CD14-positive monocyte (primary cell): ENCODE results near the gene CDC7. TPM values are rescaled to one million over a fixed set of nuclear protein-coding genes. Genes with fewer than 3 reads are reported as not detected.

Experiments used
- DNase-seq, 3 donors: peaks; one replicate each; pipeline ENCODE4 v3.0.0-alpha.2; 2011 to 2022
- H2AFZ ChIP-seq: 2 replicates; pipeline ENCODE4 v1.6.0; 2012; ENCODE audit warnings: mild to moderate bottlenecking, low read depth, low read length, inconsistent platforms; ENCODE audit not compliant: insufficient read depth, poor library complexity, severe bottlenecking
- H3K27ac ChIP-seq, 2 donors: 1 replicate in 1 of 2; 2 replicates in 1 of 2; pipeline ENCODE4 v1.5.1; 2012 to 2013; ENCODE audit warnings: low read length in 2 of 2, control low read depth in 1 of 2, inconsistent platforms in 1 of 2, low read depth in 1 of 2, mild to moderate bottlenecking in 1 of 2
- H3K27me3 ChIP-seq, 2 donors: one replicate each; pipeline versions ENCODE4 v1.6.0 to v1.6.1; 2011 to 2013; ENCODE audit warnings: low read length in 2 of 2; ENCODE audit not compliant: control insufficient read depth in 2 of 2, insufficient read depth in 2 of 2
- H3K36me3 ChIP-seq, 2 donors: replicated peaks in 1 of 2; 1 replicate in 1 of 2; 2 replicates in 1 of 2; pipeline versions ENCODE4 v1.5.1 to v1.6.1; 2012 to 2013; ENCODE audit warnings: low read length in 2 of 2, control low read depth in 1 of 2, inconsistent platforms in 1 of 2, mild to moderate bottlenecking in 1 of 2; ENCODE audit not compliant: insufficient read depth in 2 of 2, control insufficient read depth in 1 of 2
- H3K4me1 ChIP-seq, 2 donors: 1 replicate in 1 of 2; 2 replicates in 1 of 2; pipeline versions ENCODE4 v1.5.1 to v1.6.1; 2012 to 2013; ENCODE audit warnings: low read length in 2 of 2, control low read depth in 1 of 2, inconsistent platforms in 1 of 2, mild to moderate bottlenecking in 1 of 2, moderate library complexity in 1 of 2; ENCODE audit not compliant: insufficient read depth in 2 of 2, control insufficient read depth in 1 of 2
- H3K4me2 ChIP-seq: replicated peaks from 2 replicates; pipeline ENCODE3; 2012; ENCODE audit warnings: low read length, moderate library complexity, mild to moderate bottlenecking; ENCODE audit not compliant: poor library complexity, severe bottlenecking; ENCODE audit errors: extremely low read depth
- H3K4me3 ChIP-seq, 3 experiments: fragments of 200-600 bp in 1 of 3; sonication (generic) in 1 of 3; replicated peaks in 1 of 3; 1 replicate in 2 of 3; 2 replicates in 1 of 3; pipeline ENCODE4 v1.5.1; 2011 to 2013; ENCODE audit warnings: low read length in 3 of 3, mild to moderate bottlenecking in 3 of 3, control low read depth in 2 of 3, low read depth in 2 of 3, inconsistent platforms in 1 of 3, moderate library complexity in 1 of 3
- H3K79me2 ChIP-seq: 2 replicates; pipeline ENCODE4 v1.6.0; 2012; ENCODE audit warnings: mild to moderate bottlenecking, control low read depth, inconsistent platforms, low read length, moderate library complexity; ENCODE audit not compliant: insufficient read depth
- H3K9ac ChIP-seq: 2 replicates; pipeline ENCODE4 v1.6.0; 2017; ENCODE audit warnings: low read length, mild to moderate bottlenecking; ENCODE audit not compliant: insufficient read depth, poor library complexity, severe bottlenecking
- H3K9me3 ChIP-seq, 2 donors: replicated peaks in 1 of 2; 1 replicate in 1 of 2; 2 replicates in 1 of 2; pipeline versions ENCODE4 v1.5.1 to v1.6.1; 2012 to 2013; ENCODE audit warnings: low read length in 2 of 2, control low read depth in 1 of 2; ENCODE audit not compliant: control insufficient read depth in 1 of 2, insufficient read depth in 1 of 2
- H4K20me1 ChIP-seq: 2 replicates; pipeline ENCODE4 v1.6.0; 2012; ENCODE audit warnings: mild to moderate bottlenecking, low read length, control low read depth, moderate library complexity; ENCODE audit not compliant: insufficient read depth
- H3K27ac Mint-ChIP-seq, 7 donors: one replicate each; pipeline ENCODE4 v1.8.0; 2020; ENCODE audit warnings: mild to moderate bottlenecking in 7 of 7, mixed read lengths in 7 of 7, moderate library complexity in 6 of 7, inconsistent platforms in 2 of 7
- H3K27me3 Mint-ChIP-seq, 3 donors: one replicate each; pipeline ENCODE4 v1.8.0; 2021 to 2022; ENCODE audit warnings: low read depth in 3 of 3, mild to moderate bottlenecking in 3 of 3, mixed read lengths in 3 of 3, moderate library complexity in 3 of 3, inconsistent platforms in 1 of 3
- H3K36me3 Mint-ChIP-seq, 2 donors: one replicate each; pipeline ENCODE4 v1.8.0; 2020; ENCODE audit warnings: mixed read lengths in 2 of 2, inconsistent platforms in 1 of 2, mild to moderate bottlenecking in 1 of 2
- H3K4me1 Mint-ChIP-seq: one replicate; pipeline ENCODE4 v1.8.0; 2020; ENCODE audit warnings: mild to moderate bottlenecking, mixed read lengths
- H3K4me3 Mint-ChIP-seq, 2 donors: one replicate each; pipeline ENCODE4 v1.8.0; 2020; ENCODE audit warnings: mild to moderate bottlenecking in 2 of 2, mixed read lengths in 2 of 2, moderate library complexity in 1 of 2
- H3K9me3 Mint-ChIP-seq, 7 donors: one replicate each; pipeline ENCODE4 v1.8.0; 2020 to 2022; ENCODE audit warnings: mixed read lengths in 7 of 7, mild to moderate bottlenecking in 6 of 7, moderate library complexity in 6 of 7, inconsistent platforms in 2 of 7
- WGBS: methylation state at CpG from one replicate; pipeline ENCODE4 v1.1.5; 2013; ENCODE audit warnings: missing lambda C conversion rate; ENCODE audit not compliant: insufficient coverage; 5-methylcytosine and 5-hydroxymethylcytosine counted together
- intact Hi-C, 2 donors: fragments of 100-400 bp; cut with micrococcal nuclease; formaldehyde crosslinking; loops; one replicate each; pipeline versions ENCODE4 v1.15.0 to v1.15.1; 2023
- polyA plus RNA-seq, 3 donors: library from polyadenylated mRNA; depleted of rRNA in 1 of 3; unstranded in 2 of 3; stranded (reverse) in 1 of 3; fragments of 300-500 nt in 2 of 3; fragments of >200 nt in 1 of 3; fragmentation: Illumina TruSeq in 2 of 3; gene quantifications; 1 replicate in 2 of 3; 2 replicates in 1 of 3; pipeline ENCODE4 v1.2.3, GENCODE V29; 2012 to 2021
- TF ChIP-seq, protein P1 (sequence below): fragments of 200-600 bp; IDR thresholded peaks from one replicate; pipeline ENCODE4 v1.8.0; 2022; ENCODE audit warnings: antibody characterized with exemption, mild to moderate bottlenecking

Gene CDC7
- polyA plus RNA-seq, 3 donors, result 1.5 to 2.3 (median 1.5) TPM

DNA sequence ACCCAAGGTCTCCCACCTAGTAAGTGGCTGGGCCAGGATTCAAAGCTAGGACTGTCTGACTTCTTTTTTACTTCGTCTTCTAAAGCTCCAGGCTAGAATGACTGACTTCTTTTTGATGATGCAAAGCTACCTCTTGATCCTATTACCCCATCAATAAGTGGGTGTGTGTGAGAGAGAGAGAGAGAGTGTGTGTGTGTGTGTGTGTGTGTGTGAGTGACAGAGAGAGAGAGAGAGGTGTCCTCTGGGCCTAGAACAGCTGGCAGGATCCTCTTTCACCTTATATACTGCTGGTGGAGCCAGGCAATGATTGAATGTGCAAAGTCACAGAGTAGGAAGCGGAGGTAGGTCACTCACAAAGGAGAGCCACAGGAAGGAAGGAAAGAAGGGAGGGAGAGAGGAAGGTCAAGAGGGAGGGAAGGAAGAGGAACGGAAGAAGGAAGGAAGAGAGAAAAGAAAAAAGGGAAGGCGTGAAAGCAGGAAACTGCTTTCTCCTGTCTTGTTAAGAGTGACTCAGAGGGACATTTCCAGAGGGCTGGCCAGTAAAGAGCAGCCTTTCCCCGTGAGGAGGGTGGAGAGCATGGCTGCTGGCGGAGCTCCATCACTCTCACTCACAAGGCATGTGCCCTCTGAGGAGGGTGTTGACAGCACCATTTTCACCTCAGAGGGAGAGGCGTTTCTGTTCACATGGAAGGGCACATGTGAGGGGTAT, 68.9 kb downstream of the CDC7 start:
- H3K4me1 Mint-ChIP-seq, result peaks cover 43% of the 10 kb centered on the region
- intact Hi-C loops, result no loop called here

DNA sequence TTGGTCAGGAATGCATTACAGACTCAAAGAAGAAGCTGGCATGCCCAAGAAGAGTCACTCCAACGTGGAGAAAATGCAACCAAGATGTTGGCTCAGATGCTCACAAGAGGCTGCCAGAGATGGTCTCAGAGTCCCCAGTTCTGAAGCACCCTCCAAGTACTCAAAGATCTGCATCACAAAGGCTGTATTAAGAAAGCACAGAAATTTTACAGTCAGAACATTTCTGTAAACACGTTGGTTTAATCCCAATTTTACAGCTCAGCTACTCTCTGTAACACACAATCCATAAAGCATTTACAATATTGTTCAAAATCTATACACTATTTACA, 69.4 kb downstream of the CDC7 start:
- H3K27ac Mint-ChIP-seq, result peak overlapping the region; percentile 47 to 93 (median 89)
- Histone ChIP-seq H3K36me3 (no peaks in the 10 kb centered on the region), H3K4me1 (peaks cover 40 to 42% of the 10 kb centered on the region in 2 donors), H3K4me2 (peak overlapping the region; percentile 0), H3K27me3 (peaks cover 0 to 15% of the 10 kb centered on the region in 2 donors), H4K20me1 (no peaks in the 10 kb centered on the region), H3K4me3 (peak overlapping the region in 1 of 3 experiments; percentile 7), H3K9me3 (no peaks in the 10 kb centered on the region), H2AFZ (no peak overlapping the region), H3K27ac (peak overlapping the region; percentile 13 to 67), H3K9ac (no peak overlapping the region), H3K79me2 (no peaks in the 10 kb centered on the region)
- peaks cover 0 to 8% (median 1%) of the 10 kb centered on the region in 7 donors for H3K9me3 Mint-ChIP-seq
- TF ChIP-seq, protein P1, sequence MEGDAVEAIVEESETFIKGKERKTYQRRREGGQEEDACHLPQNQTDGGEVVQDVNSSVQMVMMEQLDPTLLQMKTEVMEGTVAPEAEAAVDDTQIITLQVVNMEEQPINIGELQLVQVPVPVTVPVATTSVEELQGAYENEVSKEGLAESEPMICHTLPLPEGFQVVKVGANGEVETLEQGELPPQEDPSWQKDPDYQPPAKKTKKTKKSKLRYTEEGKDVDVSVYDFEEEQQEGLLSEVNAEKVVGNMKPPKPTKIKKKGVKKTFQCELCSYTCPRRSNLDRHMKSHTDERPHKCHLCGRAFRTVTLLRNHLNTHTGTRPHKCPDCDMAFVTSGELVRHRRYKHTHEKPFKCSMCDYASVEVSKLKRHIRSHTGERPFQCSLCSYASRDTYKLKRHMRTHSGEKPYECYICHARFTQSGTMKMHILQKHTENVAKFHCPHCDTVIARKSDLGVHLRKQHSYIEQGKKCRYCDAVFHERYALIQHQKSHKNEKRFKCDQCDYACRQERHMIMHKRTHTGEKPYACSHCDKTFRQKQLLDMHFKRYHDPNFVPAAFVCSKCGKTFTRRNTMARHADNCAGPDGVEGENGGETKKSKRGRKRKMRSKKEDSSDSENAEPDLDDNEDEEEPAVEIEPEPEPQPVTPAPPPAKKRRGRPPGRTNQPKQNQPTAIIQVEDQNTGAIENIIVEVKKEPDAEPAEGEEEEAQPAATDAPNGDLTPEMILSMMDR, result no peak
- H3K27me3 Mint-ChIP-seq, result peaks cover 18 to 25% (median 19%) of the 10 kb centered on the region in 3 donors
- H3K4me3 Mint-ChIP-seq, result peak overlapping the region in 1 of 2 donors; percentile 64
- peaks cover 38% of the 10 kb centered on the region for H3K4me1 Mint-ChIP-seq
- 43% methylated on average over 1 of the region's 2 CpGs for WGBS
- no peak for DNase-seq
- intact Hi-C loops, result no loop called here
- H3K36me3 Mint-ChIP-seq, result peaks cover 0 to 2% of the 10 kb centered on the region in 2 donors

More for the DNA sequence above, 68.9 kb downstream of the CDC7 start:
- H3K27ac ChIP-seq, result peak overlapping the region; percentile 13 to 67
- Mint-ChIP-seq H3K36me3 (peaks cover 0 to 2% of the 10 kb centered on the region in 2 donors), H3K27ac (peak overlapping the region; percentile 47 to 93 (median 89)), H3K4me3 (peak overlapping the region in 1 of 2 donors; percentile 64), H3K27me3 (peaks cover 18 to 24% (median 19%) of the 10 kb centered on the region in 3 donors), H3K9me3 (peaks cover 0 to 8% (median 1%) of the 10 kb centered on the region in 7 donors)
- H3K9me3 ChIP-seq, result no peaks in the 10 kb centered on the region
- no peak overlapping the region for H2AFZ ChIP-seq
- H4K20me1 ChIP-seq, result no peaks in the 10 kb centered on the region
- TF ChIP-seq, protein P1, result no peak
- peak; percentile 76 to 91 (median 82) for DNase-seq
- 0% methylated on average over 3 of the region's 7 CpGs for WGBS
- H3K4me2 ChIP-seq, result peak overlapping the region; percentile 0
- no peaks in the 10 kb centered on the region for H3K36me3 ChIP-seq
- H3K4me1 ChIP-seq, result peaks cover 40 to 47% of the 10 kb centered on the region in 2 donors
- H3K79me2 ChIP-seq, result no peaks in the 10 kb centered on the region
- H3K27me3 ChIP-seq, result peaks cover 0 to 13% of the 10 kb centered on the region in 2 donors
- H3K4me3 ChIP-seq, result peak overlapping the region in 1 of 3 experiments; percentile 7
- no peak overlapping the region for H3K9ac ChIP-seq
